ENCODE data around the gene FAM72D. TPM values are rescaled to one million over a fixed set of nuclear protein-coding genes. Genes with fewer than 3 reads are reported as not detected.
"Not testable (repeated sequence)": the region's sequence is repeated elsewhere in the genome, so short reads cannot be mapped to it uniquely, and the experiment has no call there.

FAM72D gene
- total RNA-seq, 1 experiment from 2014 or later: 5.9 TPM

DNA sequence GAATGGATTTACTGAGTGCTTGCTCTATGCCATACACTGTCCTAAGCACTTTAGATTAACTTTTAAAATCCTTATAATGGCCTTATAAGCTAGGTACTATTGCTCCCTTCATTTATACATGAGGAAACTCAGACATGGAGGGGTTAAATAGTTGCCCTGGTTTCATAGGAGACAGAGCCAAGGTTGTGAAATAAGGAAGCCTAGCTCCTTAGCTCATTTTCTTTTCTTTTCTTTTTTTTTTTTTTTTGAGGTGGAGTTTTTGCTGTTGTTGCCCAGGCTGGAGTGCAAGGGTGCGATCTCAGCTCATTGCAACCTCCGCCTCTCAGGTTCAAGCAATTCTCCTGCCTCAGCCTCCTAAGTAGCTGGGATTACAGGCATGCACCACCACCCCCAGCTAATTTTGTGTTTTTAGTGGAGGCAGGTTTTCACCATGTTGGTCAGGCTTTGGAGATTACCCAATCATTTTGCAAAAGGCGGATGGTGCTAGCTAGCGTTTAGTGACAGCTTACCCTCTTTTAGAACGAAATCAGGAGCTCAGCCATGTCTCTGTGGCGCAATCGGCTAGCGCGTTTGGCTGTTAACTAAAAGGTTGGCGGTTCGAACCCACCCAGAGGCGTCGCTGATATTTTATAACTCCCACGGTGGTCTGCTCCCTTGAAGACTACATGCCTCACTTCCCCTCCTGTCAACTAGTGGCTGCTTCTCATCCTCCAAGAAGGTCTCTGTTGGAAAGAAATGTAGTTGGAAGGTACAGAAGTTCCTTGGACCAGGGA is 33.1 kb downstream of the FAM72D start:
- H3K27me3 Mint-ChIP-seq (ENCODE audit: insufficient read depth, unreplicated experiment); CTCF ChIA-PET; H3K27ac Mint-ChIP-seq (ENCODE audit: unreplicated experiment); BruUV-seq (replicated peaks); H3K9me3 ChIP-seq; intact Hi-C loops (cut with micrococcal nuclease; ENCODE audit: unreplicated experiment); H3K4me1 ChIP-seq; H3K9me3 Mint-ChIP-seq (ENCODE audit: unreplicated experiment); H3K4me3 ChIP-seq (ENCODE audit: low read depth, low read length); H3K4me3 Mint-ChIP-seq (ENCODE audit: unreplicated experiment); H3K36me3 ChIP-seq (ENCODE audit: control insufficient read depth, insufficient read depth, low read length); POLR2A ChIA-PET; H3K27me3 ChIP-seq (replicated peaks; ENCODE audit: control insufficient read depth, insufficient read depth, low read length); H3K4me1 Mint-ChIP-seq (ENCODE audit: low read depth, unreplicated experiment); H3K36me3 Mint-ChIP-seq (ENCODE audit: insufficient read depth, unreplicated experiment): not testable (repeated sequence)
- peak in 1 of 2 experiments; percentile 0 for DNase-seq

DNA sequence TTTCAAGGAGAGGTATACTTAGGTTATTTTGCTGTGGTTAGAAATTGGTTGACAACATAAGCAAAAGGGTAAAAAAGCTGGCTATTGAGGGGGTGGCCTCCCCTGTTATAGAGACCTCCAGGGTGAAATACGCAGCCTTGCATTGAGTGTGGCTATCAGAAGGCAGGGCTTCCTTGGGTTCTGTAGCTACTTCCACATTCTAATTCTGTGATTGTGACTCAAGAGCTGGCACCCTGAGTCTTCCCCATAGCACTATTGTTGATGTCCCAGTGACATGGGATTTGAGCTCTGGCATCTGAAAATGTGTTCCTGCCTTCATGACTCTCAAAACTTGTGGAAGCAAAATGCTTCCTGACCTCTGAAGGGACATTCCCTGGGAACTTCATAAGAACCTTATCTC is 38.7 kb downstream of the FAM72D start:
- intact Hi-C loops (cut with micrococcal nuclease; ENCODE audit: unreplicated experiment); H3K36me3 ChIP-seq (ENCODE audit: control insufficient read depth, insufficient read depth, low read length); DNase-seq; H3K9me3 ChIP-seq; BruUV-seq (replicated peaks); H3K36me3 Mint-ChIP-seq (ENCODE audit: insufficient read depth, unreplicated experiment); H3K4me1 Mint-ChIP-seq (ENCODE audit: low read depth, unreplicated experiment); H3K4me1 ChIP-seq; H3K4me3 ChIP-seq (ENCODE audit: low read depth, low read length); CTCF ChIA-PET; H3K27me3 Mint-ChIP-seq (ENCODE audit: insufficient read depth, unreplicated experiment); H3K27me3 ChIP-seq (replicated peaks; ENCODE audit: control insufficient read depth, insufficient read depth, low read length); POLR2A ChIA-PET; H3K9me3 Mint-ChIP-seq (ENCODE audit: unreplicated experiment); H3K4me3 Mint-ChIP-seq (ENCODE audit: unreplicated experiment); H3K27ac Mint-ChIP-seq (ENCODE audit: unreplicated experiment): not testable (repeated sequence)

DNA sequence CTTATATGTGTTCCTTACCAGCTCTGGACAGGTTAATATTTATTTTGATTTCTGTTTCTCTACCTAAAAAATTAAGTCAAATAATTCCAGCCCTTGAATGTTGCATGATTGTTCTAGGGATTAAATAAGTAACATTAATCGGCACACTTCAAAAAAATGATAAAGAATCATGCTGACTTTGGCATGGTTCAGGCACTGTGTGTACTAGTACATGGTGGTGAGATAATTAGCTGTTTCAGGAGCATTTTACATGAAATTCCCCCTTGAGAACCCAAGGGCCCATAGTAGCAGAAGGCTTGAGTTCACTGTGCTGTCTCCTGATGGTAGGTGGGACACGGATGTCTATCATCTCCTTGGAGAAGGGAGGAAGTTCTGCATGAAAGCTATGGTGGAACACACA is 44.8 kb downstream of the FAM72D start:
- H3K4me3 ChIP-seq (ENCODE audit: low read depth, low read length): not testable (repeated sequence)

DNA sequence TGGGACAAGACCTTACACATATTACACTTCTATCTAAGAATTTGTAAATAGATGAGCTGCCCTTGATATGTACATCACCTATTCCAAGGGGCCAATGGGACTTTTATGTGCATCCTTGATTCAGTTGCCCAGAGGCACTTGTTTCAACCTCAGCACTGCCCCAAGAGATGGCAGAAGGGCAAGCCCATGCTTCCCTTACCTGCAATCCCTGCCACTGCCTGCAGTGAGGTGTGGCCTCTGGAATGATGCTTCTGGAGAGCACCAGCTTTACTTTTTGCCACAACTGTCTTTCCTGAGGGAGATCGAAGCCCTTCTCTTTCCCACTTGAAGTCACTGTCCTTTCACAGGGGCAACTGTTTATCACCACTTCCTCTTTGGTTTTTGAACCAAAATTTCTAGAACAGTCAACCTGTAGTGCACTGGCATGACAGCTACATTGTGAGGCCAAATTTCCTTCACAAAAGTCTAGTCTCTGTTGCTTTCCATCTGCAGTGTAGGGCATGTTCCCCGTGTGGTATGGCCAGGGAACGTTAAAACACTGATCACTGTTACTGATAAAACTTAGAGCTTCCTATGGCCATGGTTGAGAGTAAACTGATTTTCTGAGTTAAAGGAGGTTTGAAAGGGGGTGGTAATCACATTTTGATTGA is 48.6 kb downstream of the FAM72D start:
- CTCF ChIA-PET; H3K4me1 Mint-ChIP-seq (ENCODE audit: low read depth, unreplicated experiment); H3K27me3 Mint-ChIP-seq (ENCODE audit: insufficient read depth, unreplicated experiment); H3K9me3 Mint-ChIP-seq (ENCODE audit: unreplicated experiment); H3K36me3 ChIP-seq (ENCODE audit: control insufficient read depth, insufficient read depth, low read length); DNase-seq; BruUV-seq (replicated peaks); intact Hi-C loops (cut with micrococcal nuclease; ENCODE audit: unreplicated experiment); H3K4me3 Mint-ChIP-seq (ENCODE audit: unreplicated experiment); H3K36me3 Mint-ChIP-seq (ENCODE audit: insufficient read depth, unreplicated experiment); H3K27ac Mint-ChIP-seq (ENCODE audit: unreplicated experiment); H3K4me3 ChIP-seq (ENCODE audit: low read depth, low read length); POLR2A ChIA-PET; H3K27me3 ChIP-seq (replicated peaks; ENCODE audit: control insufficient read depth, insufficient read depth, low read length); H3K9me3 ChIP-seq; H3K4me1 ChIP-seq: not testable (repeated sequence)

More for the DNA sequence above, 44.8 kb downstream of the FAM72D start:
- H3K27ac Mint-ChIP-seq (ENCODE audit: unreplicated experiment); H3K4me1 ChIP-seq; DNase-seq; CTCF ChIA-PET; H3K36me3 Mint-ChIP-seq (ENCODE audit: insufficient read depth, unreplicated experiment); H3K9me3 ChIP-seq; H3K36me3 ChIP-seq (ENCODE audit: control insufficient read depth, insufficient read depth, low read length); H3K4me3 Mint-ChIP-seq (ENCODE audit: unreplicated experiment); intact Hi-C loops (cut with micrococcal nuclease; ENCODE audit: unreplicated experiment); BruUV-seq (replicated peaks); H3K27me3 ChIP-seq (replicated peaks; ENCODE audit: control insufficient read depth, insufficient read depth, low read length); H3K4me1 Mint-ChIP-seq (ENCODE audit: low read depth, unreplicated experiment); POLR2A ChIA-PET; H3K9me3 Mint-ChIP-seq (ENCODE audit: unreplicated experiment); H3K27me3 Mint-ChIP-seq (ENCODE audit: insufficient read depth, unreplicated experiment): not testable (repeated sequence)

DNA sequence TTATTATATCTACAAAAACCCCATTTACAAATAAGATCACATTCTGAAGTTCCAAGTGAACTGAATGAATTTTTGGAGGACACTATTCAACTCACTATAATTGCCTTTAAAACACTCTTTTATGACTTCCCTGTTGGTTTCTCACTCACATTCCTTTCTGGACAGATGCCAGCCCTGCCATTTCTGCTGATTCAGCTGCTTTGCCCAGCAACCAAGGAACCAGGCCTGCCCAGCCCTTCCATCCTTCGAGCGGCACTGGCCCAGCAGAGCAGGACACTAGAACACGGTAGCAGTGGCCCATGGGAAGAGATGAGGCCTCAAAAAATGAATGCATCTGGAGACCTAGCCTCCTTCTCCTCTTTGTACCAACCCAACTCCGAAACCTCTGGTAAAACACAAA is 50.5 kb downstream of the FAM72D start:
- H3K4me1 Mint-ChIP-seq (ENCODE audit: low read depth, unreplicated experiment); H3K4me3 Mint-ChIP-seq (ENCODE audit: unreplicated experiment); BruUV-seq (replicated peaks); H3K4me3 ChIP-seq (ENCODE audit: low read depth, low read length); H3K27me3 ChIP-seq (replicated peaks; ENCODE audit: control insufficient read depth, insufficient read depth, low read length); CTCF ChIA-PET; intact Hi-C loops (cut with micrococcal nuclease; ENCODE audit: unreplicated experiment); H3K9me3 ChIP-seq; DNase-seq; H3K36me3 ChIP-seq (ENCODE audit: control insufficient read depth, insufficient read depth, low read length); H3K27me3 Mint-ChIP-seq (ENCODE audit: insufficient read depth, unreplicated experiment); H3K9me3 Mint-ChIP-seq (ENCODE audit: unreplicated experiment); H3K36me3 Mint-ChIP-seq (ENCODE audit: insufficient read depth, unreplicated experiment); H3K4me1 ChIP-seq; H3K27ac Mint-ChIP-seq (ENCODE audit: unreplicated experiment); POLR2A ChIA-PET: not testable (repeated sequence)

DNA sequence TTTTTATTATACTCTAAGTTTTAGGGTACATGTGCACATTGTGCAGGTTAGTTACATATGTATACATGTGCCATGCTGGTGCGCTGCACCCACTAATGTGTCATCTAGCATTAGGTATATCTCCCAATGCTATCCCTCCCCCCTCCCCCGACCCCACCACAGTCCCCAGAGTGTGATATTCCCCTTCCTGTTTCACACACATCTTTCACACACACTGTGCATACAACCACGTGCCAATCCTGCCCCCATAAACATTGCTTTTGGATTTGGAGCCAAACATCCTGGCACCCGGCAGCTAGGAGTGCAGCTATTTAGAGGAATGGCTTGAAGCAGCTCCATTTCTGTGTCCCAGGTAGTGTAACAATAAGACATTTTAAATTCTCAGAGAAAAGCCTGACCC is 51.4 kb downstream of the FAM72D start:
- DNase-seq; H3K27me3 ChIP-seq (replicated peaks; ENCODE audit: control insufficient read depth, insufficient read depth, low read length); H3K9me3 ChIP-seq; H3K4me1 ChIP-seq; POLR2A ChIA-PET; H3K4me1 Mint-ChIP-seq (ENCODE audit: low read depth, unreplicated experiment); H3K4me3 Mint-ChIP-seq (ENCODE audit: unreplicated experiment); BruUV-seq (replicated peaks); intact Hi-C loops (cut with micrococcal nuclease; ENCODE audit: unreplicated experiment); CTCF ChIA-PET; H3K36me3 Mint-ChIP-seq (ENCODE audit: insufficient read depth, unreplicated experiment); H3K9me3 Mint-ChIP-seq (ENCODE audit: unreplicated experiment); H3K4me3 ChIP-seq (ENCODE audit: low read depth, low read length); H3K36me3 ChIP-seq (ENCODE audit: control insufficient read depth, insufficient read depth, low read length); H3K27ac Mint-ChIP-seq (ENCODE audit: unreplicated experiment); H3K27me3 Mint-ChIP-seq (ENCODE audit: insufficient read depth, unreplicated experiment): not testable (repeated sequence)

DNA sequence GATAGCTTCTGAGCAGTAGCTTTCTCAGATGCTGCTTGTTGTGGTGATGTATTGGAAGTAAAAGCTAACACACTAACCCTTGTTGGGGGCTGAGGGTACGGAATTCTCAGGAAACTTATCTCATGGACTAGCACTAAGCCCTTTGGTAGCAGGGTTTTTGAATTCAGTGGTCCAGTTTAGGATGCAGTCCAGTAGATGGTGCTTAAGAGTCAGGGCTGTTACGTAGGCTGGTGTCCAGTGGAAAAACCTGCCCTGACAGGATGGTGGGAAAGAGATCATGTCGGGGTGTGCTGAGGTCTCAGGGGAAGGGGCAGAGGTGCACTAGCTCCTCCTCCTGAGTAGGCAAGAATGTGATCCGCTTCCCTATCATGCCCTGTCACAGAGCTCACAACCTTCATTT is 59.6 kb downstream of the FAM72D start:
- H3K9me3 ChIP-seq; BruUV-seq (replicated peaks); H3K4me3 Mint-ChIP-seq (ENCODE audit: unreplicated experiment); DNase-seq; H3K27me3 ChIP-seq (replicated peaks; ENCODE audit: control insufficient read depth, insufficient read depth, low read length); POLR2A ChIA-PET; H3K9me3 Mint-ChIP-seq (ENCODE audit: unreplicated experiment); H3K27ac Mint-ChIP-seq (ENCODE audit: unreplicated experiment); H3K36me3 Mint-ChIP-seq (ENCODE audit: insufficient read depth, unreplicated experiment); intact Hi-C loops (cut with micrococcal nuclease; ENCODE audit: unreplicated experiment); H3K4me3 ChIP-seq (ENCODE audit: low read depth, low read length); CTCF ChIA-PET; H3K4me1 Mint-ChIP-seq (ENCODE audit: low read depth, unreplicated experiment); H3K27me3 Mint-ChIP-seq (ENCODE audit: insufficient read depth, unreplicated experiment); H3K36me3 ChIP-seq (ENCODE audit: control insufficient read depth, insufficient read depth, low read length); H3K4me1 ChIP-seq: not testable (repeated sequence)

Measured in Caco-2 (cell line).